ENCODE results near the gene MEF2D.

GRCh38 chr1:156502391-156502893 lies 1.9 kb upstream of the MEF2D start:
- TF ChIP-seq MAX (IDR thresholded peaks at IDR 0.05): no peak
- no peak for TF ChIP-seq REST (IDR thresholded peaks at IDR 0.05; ENCODE audit: low read depth)
- no peak for TF ChIP-seq CEBPB (IDR thresholded peaks at IDR 0.05)
- TF ChIP-seq CREB1 (IDR thresholded peaks at IDR 0.05; ENCODE audit: low read depth): no peak
- no peak for TF ChIP-seq EP300 (IDR thresholded peaks at IDR 0.05; ENCODE audit: borderline replicate concordance)
- no peak for TF ChIP-seq TAF1 (IDR thresholded peaks at IDR 0.05; ENCODE audit: low read depth)
- TF ChIP-seq RAD21 (IDR thresholded peaks at IDR 0.05; ENCODE audit: low read depth): no peak
- no peak for TF ChIP-seq YY1 (IDR thresholded peaks at IDR 0.05; ENCODE audit: low read depth)
- TF ChIP-seq TCF12 (IDR thresholded peaks at IDR 0.05; ENCODE audit: low read depth): no peak
- TF ChIP-seq EGR1 (IDR thresholded peaks at IDR 0.05): no peak
- TF ChIP-seq USF1 (IDR thresholded peaks at IDR 0.05): no peak
